GM12878 (cell line): ENCODE measurements around the gene DIAPH1. TPM values are rescaled to one million over a fixed set of nuclear protein-coding genes. Genes with fewer than 3 reads are reported as not detected.

Experiments used
- CEBPB ChIP-seq, 2 experiments: fragments of 150-350 bp in 1 of 2; IDR thresholded peaks; 2 replicates each; pipeline ENCODE4 v1.6.1; 2012 to 2014; ENCODE audit warnings: low read depth in 2 of 2, low read length in 2 of 2, borderline replicate concordance in 1 of 2, inconsistent platforms in 1 of 2
- SMC3 ChIP-seq: IDR thresholded peaks from 2 replicates; pipeline ENCODE4 v1.6.1; 2011; ENCODE audit warnings: low read length, improper control_type of control experiment, borderline replicate concordance
- ZNF687 ChIP-seq: fragments of 450-650 bp; IDR thresholded peaks from 2 replicates; pipeline ENCODE4 v1.6.1; 2017; ENCODE audit warnings: mild to moderate bottlenecking, moderate library complexity
- ZZZ3 ChIP-seq: IDR thresholded peaks from 2 replicates; pipeline ENCODE4 v1.6.1; 2011; ENCODE audit warnings: low read depth; ENCODE audit not compliant: control insufficient read depth, insufficient read length
- polyA plus RNA-seq, 11 experiments: library from polyadenylated mRNA; depleted of rRNA in 4 of 11; unstranded in 6 of 11; stranded (reverse) in 5 of 11; fragments of >200 nt; fragmentation: Nextera tagmentation in 4 of 11; fragmentation: Illumina TruSeq in 1 of 11; extraction: Ambion mirVana in 4 of 11; extraction: Trizol in 1 of 11; gene quantifications; 1 replicate in 1 of 11; 2 replicates in 10 of 11; pipeline versions ENCODE4 v1.2.1 to v1.2.3, GENCODE V29; 2011 to 2016; ENCODE audit warnings: inconsistent platforms in 2 of 11, missing spikeins in 2 of 11, low read depth in 1 of 11
- total RNA-seq, 4 experiments: library from RNA; depleted of rRNA in 3 of 4; stranded (reverse); fragments of >200 nt in 3 of 4; fragmentation: Illumina TruSeq in 1 of 4; extraction: Trizol in 1 of 4; gene quantifications; 2 replicates each; pipeline versions ENCODE4 v1.2.1 to v1.2.3, GENCODE V29; 2013 to 2021
- TF ChIP-seq, protein P1 (sequence below): fragments of 450-650 bp; IDR thresholded peaks from 2 replicates; pipeline ENCODE4 v1.6.1; 2017; ENCODE audit warnings: mild to moderate bottlenecking, low read depth, inconsistent platforms; ENCODE audit not compliant: poor library complexity, severe bottlenecking
- TF ChIP-seq, protein P2 (sequence below): fragments of 450-650 bp; IDR thresholded peaks from 2 replicates; pipeline ENCODE4 v1.6.1; 2017; ENCODE audit warnings: low read depth, mild to moderate bottlenecking, moderate library complexity

The DIAPH1 gene
- total and polyA plus RNA-seq, 10 of the 15 experiments (the other 5 are each of a cell fraction or from before 2014, with no cell fraction given) = 37.8 to 168 (median 59.0) TPM

GRCh38 chr5:141519605-141520565 is 98.9 kb downstream of the DIAPH1 start (continued):
- no peak for TF ChIP-seq ZNF687
- TF ChIP-seq, protein P1, sequence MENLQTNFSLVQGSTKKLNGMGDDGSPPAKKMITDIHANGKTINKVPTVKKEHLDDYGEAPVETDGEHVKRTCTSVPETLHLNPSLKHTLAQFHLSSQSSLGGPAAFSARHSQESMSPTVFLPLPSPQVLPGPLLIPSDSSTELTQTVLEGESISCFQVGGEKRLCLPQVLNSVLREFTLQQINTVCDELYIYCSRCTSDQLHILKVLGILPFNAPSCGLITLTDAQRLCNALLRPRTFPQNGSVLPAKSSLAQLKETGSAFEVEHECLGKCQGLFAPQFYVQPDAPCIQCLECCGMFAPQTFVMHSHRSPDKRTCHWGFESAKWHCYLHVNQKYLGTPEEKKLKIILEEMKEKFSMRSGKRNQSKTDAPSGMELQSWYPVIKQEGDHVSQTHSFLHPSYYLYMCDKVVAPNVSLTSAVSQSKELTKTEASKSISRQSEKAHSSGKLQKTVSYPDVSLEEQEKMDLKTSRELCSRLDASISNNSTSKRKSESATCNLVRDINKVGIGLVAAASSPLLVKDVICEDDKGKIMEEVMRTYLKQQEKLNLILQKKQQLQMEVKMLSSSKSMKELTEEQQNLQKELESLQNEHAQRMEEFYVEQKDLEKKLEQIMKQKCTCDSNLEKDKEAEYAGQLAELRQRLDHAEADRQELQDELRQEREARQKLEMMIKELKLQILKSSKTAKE = no peak
- no peak for TF ChIP-seq CEBPB (IDR thresholded peaks at IDR 0.05; ENCODE audit: borderline replicate concordance in 1 of 2, low read depth in 2 of 2, low read length in 2 of 2)
- TF ChIP-seq, protein P2, sequence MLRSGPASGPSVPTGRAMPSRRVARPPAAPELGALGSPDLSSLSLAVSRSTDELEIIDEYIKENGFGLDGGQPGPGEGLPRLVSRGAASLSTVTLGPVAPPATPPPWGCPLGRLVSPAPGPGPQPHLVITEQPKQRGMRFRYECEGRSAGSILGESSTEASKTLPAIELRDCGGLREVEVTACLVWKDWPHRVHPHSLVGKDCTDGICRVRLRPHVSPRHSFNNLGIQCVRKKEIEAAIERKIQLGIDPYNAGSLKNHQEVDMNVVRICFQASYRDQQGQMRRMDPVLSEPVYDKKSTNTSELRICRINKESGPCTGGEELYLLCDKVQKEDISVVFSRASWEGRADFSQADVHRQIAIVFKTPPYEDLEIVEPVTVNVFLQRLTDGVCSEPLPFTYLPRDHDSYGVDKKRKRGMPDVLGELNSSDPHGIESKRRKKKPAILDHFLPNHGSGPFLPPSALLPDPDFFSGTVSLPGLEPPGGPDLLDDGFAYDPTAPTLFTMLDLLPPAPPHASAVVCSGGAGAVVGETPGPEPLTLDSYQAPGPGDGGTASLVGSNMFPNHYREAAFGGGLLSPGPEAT = no peak
- TF ChIP-seq SMC3 = no peak
- TF ChIP-seq ZZZ3 = no peak
